CD4-positive, alpha-beta memory T cell (primary cell): ENCODE measurements around the gene ZNF516. TPM values are rescaled to one million over a fixed set of nuclear protein-coding genes. Genes with fewer than 3 reads are reported as not detected.

Experiments
- CTCF ChIA-PET: fragments of 350-600 bp; sonication (Branson Sonifier 250); formaldehyde crosslinking; loops from one replicate; lab custom pipeline; 2021; ENCODE audit warnings: inconsistent platforms; ENCODE audit not compliant: partially characterized antibody; lab: Charles Lee
- POLR2A ChIA-PET: fragments of 350-600 bp; sonication (Branson Sonifier 250); formaldehyde crosslinking; loops from one replicate; lab custom pipeline; 2021; ENCODE audit not compliant: partially characterized antibody; lab: Charles Lee
- DNase-seq, 5 donors: peaks; one replicate each; pipeline versions ENCODE4 v3.0.0 to v3.0.0-alpha.2; 2020 to 2022; ENCODE audit warnings: mixed read lengths in 1 of 5
- H3K27ac ChIP-seq: one replicate; pipeline ENCODE4 v1.7.0; 2013; ENCODE audit warnings: low read depth, low read length
- H3K27me3 ChIP-seq: 2 replicates; pipeline ENCODE4 v1.7.0; 2013; ENCODE audit warnings: mild to moderate bottlenecking, low read length, moderate library complexity; ENCODE audit not compliant: insufficient read depth
- H3K36me3 ChIP-seq: 2 replicates; pipeline ENCODE4 v1.7.0; 2013; ENCODE audit warnings: mild to moderate bottlenecking, low read length, moderate library complexity; ENCODE audit not compliant: insufficient read depth
- H3K4me1 ChIP-seq: 2 replicates; pipeline ENCODE4 v1.7.0; 2013; ENCODE audit warnings: mild to moderate bottlenecking, low read length, moderate library complexity; ENCODE audit not compliant: insufficient read depth
- H3K4me3 ChIP-seq, 2 donors: one replicate each; pipeline ENCODE4 v1.7.0; 2013; ENCODE audit warnings: low read length in 2 of 2, mild to moderate bottlenecking in 1 of 2
- H3K9me3 ChIP-seq, 2 donors: one replicate each; pipeline ENCODE4 v1.7.0; 2013; ENCODE audit warnings: low read length in 2 of 2, control low read depth in 1 of 2; ENCODE audit not compliant: control insufficient read depth in 1 of 2
- H3K27ac Mint-ChIP-seq, 7 donors: one replicate each; pipeline ENCODE4 v1.8.0; 2020 to 2021; ENCODE audit warnings: mixed read lengths in 7 of 7, mild to moderate bottlenecking in 6 of 7, inconsistent platforms in 3 of 7, moderate library complexity in 3 of 7
- H3K27me3 Mint-ChIP-seq, 2 donors: one replicate each; pipeline ENCODE4 v1.8.0; 2020 to 2021; ENCODE audit warnings: mixed read lengths in 2 of 2
- H3K36me3 Mint-ChIP-seq, 2 donors: one replicate each; pipeline ENCODE4 v1.8.0; 2020 to 2021; ENCODE audit warnings: mixed read lengths in 2 of 2, inconsistent platforms in 1 of 2, mild to moderate bottlenecking in 1 of 2
- H3K4me1 Mint-ChIP-seq, 4 donors: one replicate each; pipeline ENCODE4 v1.8.0; 2020 to 2021; ENCODE audit warnings: mixed read lengths in 4 of 4, mild to moderate bottlenecking in 1 of 4
- H3K4me3 Mint-ChIP-seq, 8 donors: one replicate each; pipeline ENCODE4 v1.8.0; 2020 to 2021; ENCODE audit warnings: mixed read lengths in 8 of 8, mild to moderate bottlenecking in 7 of 8, moderate library complexity in 6 of 8, inconsistent platforms in 3 of 8
- H3K9me3 Mint-ChIP-seq, 8 donors: one replicate each; pipeline ENCODE4 v1.8.0; 2020 to 2021; ENCODE audit warnings: mixed read lengths in 8 of 8, mild to moderate bottlenecking in 5 of 8, inconsistent platforms in 3 of 8, moderate library complexity in 1 of 8
- intact Hi-C: fragments of 100-400 bp; cut with micrococcal nuclease; formaldehyde crosslinking; loops from one replicate; pipeline ENCODE4 v1.15.1; 2023
- polyA plus RNA-seq, 2 donors: library from polyadenylated mRNA; unstranded; fragments of 300-500 nt; fragmentation: Illumina TruSeq; gene quantifications; one replicate each; pipeline ENCODE4 v1.2.3, GENCODE V29; 2021
- total RNA-seq, 2 experiments: library from RNA; stranded (reverse); gene quantifications; one replicate each; pipeline ENCODE4 v1.2.3, GENCODE V29; 2021

Gene ZNF516
- total and polyA plus RNA-seq, 4 experiments from 2014 or later: 0.25 to 9.9 (median 4.9) TPM

GRCh38 chr18:76340410-76340809, 154.6 kb downstream of the ZNF516 start:
- no peak overlapping the region for H3K4me3 ChIP-seq
- H3K27me3 Mint-ChIP-seq: peaks cover 0 to 4% of the 10 kb centered on the region in 2 donors
- DNase-seq: no peak
- no peak overlapping the region for H3K4me3 Mint-ChIP-seq
- POLR2A ChIA-PET: no interaction called here
- no peaks in the 10 kb centered on the region for H3K4me1 Mint-ChIP-seq
- H3K36me3 Mint-ChIP-seq: no peaks in the 10 kb centered on the region
- no peaks in the 10 kb centered on the region for H3K27me3 ChIP-seq
- no peaks in the 10 kb centered on the region for H3K36me3 ChIP-seq
- CTCF ChIA-PET: interaction anchor here (0.6 kb wide), 1 partner anchor 281 kb away, joined by 3 read pairs; no protein-coding TSS in a partner anchor
- H3K27ac ChIP-seq: no peak overlapping the region
- H3K9me3 ChIP-seq: no peaks in the 10 kb centered on the region
- H3K27ac Mint-ChIP-seq: no peak overlapping the region
- peaks cover 0 to 15% (median 3%) of the 10 kb centered on the region in 8 donors for H3K9me3 Mint-ChIP-seq
- intact Hi-C loops: no loop called here
- no peaks in the 10 kb centered on the region for H3K4me1 ChIP-seq

GRCh38 chr18:76339246-76339620, 155.8 kb downstream of the ZNF516 start:
- H3K27ac Mint-ChIP-seq: no peak overlapping the region
- Histone ChIP-seq H3K4me3 (no peak overlapping the region), H3K9me3 (no peaks in the 10 kb centered on the region), H3K4me1 (no peaks in the 10 kb centered on the region), H3K27me3 (no peaks in the 10 kb centered on the region), H3K27ac (no peak overlapping the region), H3K36me3 (no peaks in the 10 kb centered on the region)
- POLR2A ChIA-PET: no interaction called here
- H3K4me1 Mint-ChIP-seq: no peaks in the 10 kb centered on the region
- no peaks in the 10 kb centered on the region for H3K36me3 Mint-ChIP-seq
- peaks cover 0 to 15% (median 3%) of the 10 kb centered on the region in 8 donors for H3K9me3 Mint-ChIP-seq
- H3K4me3 Mint-ChIP-seq: no peak overlapping the region
- no peak for DNase-seq
- CTCF ChIA-PET: no interaction called here
- peaks cover 0 to 4% of the 10 kb centered on the region in 2 donors for H3K27me3 Mint-ChIP-seq
- intact Hi-C loops: no loop called here

- Mint-ChIP-seq H3K27ac (no peak overlapping the region), H3K9me3 (peaks cover 0 to 15% (median 3%) of the 10 kb centered on the region in 8 donors), H3K4me1 (no peaks in the 10 kb centered on the region), H3K27me3 (peaks cover 0 to 4% of the 10 kb centered on the region in 2 donors), H3K36me3 (no peaks in the 10 kb centered on the region), H3K4me3 (no peak overlapping the region)
- intact Hi-C loops: no loop called here
- no peak overlapping the region for H3K4me3 ChIP-seq
- no peaks in the 10 kb centered on the region for H3K36me3 ChIP-seq
- CTCF ChIA-PET: no interaction called here
- H3K9me3 ChIP-seq: no peaks in the 10 kb centered on the region
- no peak for DNase-seq
- H3K27me3 ChIP-seq: no peaks in the 10 kb centered on the region
- no peaks in the 10 kb centered on the region for H3K4me1 ChIP-seq
- no peak overlapping the region for H3K27ac ChIP-seq
- POLR2A ChIA-PET: no interaction called here
These were observed 156.3 kb downstream of the ZNF516 start for GRCh38 chr18:76338619-76339245.

- Histone ChIP-seq H3K4me1 (no peaks in the 10 kb centered on the region), H3K27me3 (no peaks in the 10 kb centered on the region), H3K4me3 (no peak overlapping the region), H3K9me3 (no peaks in the 10 kb centered on the region), H3K36me3 (no peaks in the 10 kb centered on the region), H3K27ac (no peak overlapping the region)
- intact Hi-C loops: no loop called here
- POLR2A ChIA-PET: no interaction called here
- no peak for DNase-seq
- CTCF ChIA-PET: no interaction called here
- peak overlapping the region in 1 of 7 donors; percentile 38 for H3K27ac Mint-ChIP-seq
- no peaks in the 10 kb centered on the region for H3K4me1 Mint-ChIP-seq
- H3K4me3 Mint-ChIP-seq: no peak overlapping the region
- H3K9me3 Mint-ChIP-seq: peaks cover 0 to 20% (median 6%) of the 10 kb centered on the region in 8 donors
- H3K27me3 Mint-ChIP-seq: peaks cover 0 to 4% of the 10 kb centered on the region in 2 donors
- H3K36me3 Mint-ChIP-seq: no peaks in the 10 kb centered on the region
These were observed 157.0 kb downstream of the ZNF516 start for GRCh38 chr18:76338088-76338487.

- no peaks in the 10 kb centered on the region for H3K36me3 Mint-ChIP-seq
- no peaks in the 10 kb centered on the region for H3K36me3 ChIP-seq
- peaks cover 0 to 33% (median 13%) of the 10 kb centered on the region in 8 donors for H3K9me3 Mint-ChIP-seq
- H3K27me3 ChIP-seq: no peaks in the 10 kb centered on the region
- ChIA-PET POLR2A (no interaction called here), CTCF (interaction anchor here (0.8 kb wide), 1 partner anchor 12 kb away, joined by 4 read pairs; no protein-coding TSS in a partner anchor)
- no peak overlapping the region for H3K4me3 ChIP-seq
- no peak overlapping the region for H3K27ac ChIP-seq
- intact Hi-C loops: no loop called here
- H3K4me3 Mint-ChIP-seq: no peak overlapping the region
- no peaks in the 10 kb centered on the region for H3K9me3 ChIP-seq
- peaks cover 0 to 4% of the 10 kb centered on the region in 2 donors for H3K27me3 Mint-ChIP-seq
- H3K4me1 Mint-ChIP-seq: no peaks in the 10 kb centered on the region
- DNase-seq: no peak
- H3K27ac Mint-ChIP-seq: no peak overlapping the region
- no peaks in the 10 kb centered on the region for H3K4me1 ChIP-seq
These were observed 159.0 kb downstream of the ZNF516 start for GRCh38 chr18:76335859-76336640.

GRCh38 chr18:76328140-76328539, 166.9 kb downstream of the ZNF516 start:
- intact Hi-C loops: no loop called here
- Mint-ChIP-seq H3K4me1 (no peaks in the 10 kb centered on the region), H3K27ac (no peak overlapping the region), H3K36me3 (no peaks in the 10 kb centered on the region), H3K4me3 (no peak overlapping the region), H3K27me3 (peaks cover 21 to 23% of the 10 kb centered on the region in 2 donors), H3K9me3 (peaks cover 4 to 31% (median 17%) of the 10 kb centered on the region in 8 donors)
- Histone ChIP-seq H3K4me3 (no peak overlapping the region), H3K27ac (no peak overlapping the region), H3K9me3 (no peaks in the 10 kb centered on the region), H3K4me1 (no peaks in the 10 kb centered on the region), H3K27me3 (no peaks in the 10 kb centered on the region), H3K36me3 (no peaks in the 10 kb centered on the region)
- DNase-seq: no peak
- POLR2A ChIA-PET: no interaction called here
- CTCF ChIA-PET: interaction anchor here (0.8 kb wide), 1 partner anchor 382 kb away, joined by 3 read pairs; no protein-coding TSS in a partner anchor

GRCh38 chr18:76323891-76324290, 171.2 kb downstream of the ZNF516 start:
- no peak for DNase-seq
- peaks cover 17 to 25% of the 10 kb centered on the region in 2 donors for H3K27me3 Mint-ChIP-seq
- POLR2A ChIA-PET: no interaction called here
- CTCF ChIA-PET: no interaction called here
- H3K27me3 ChIP-seq: no peaks in the 10 kb centered on the region
- H3K27ac Mint-ChIP-seq: no peak overlapping the region
- peaks cover 0 to 5% (median 0%) of the 10 kb centered on the region in 8 donors for H3K9me3 Mint-ChIP-seq
- H3K4me1 Mint-ChIP-seq: no peaks in the 10 kb centered on the region
- intact Hi-C loops: no loop called here
- H3K4me3 Mint-ChIP-seq: no peak overlapping the region
- H3K9me3 ChIP-seq: no peaks in the 10 kb centered on the region
- H3K4me3 ChIP-seq: no peak overlapping the region
- no peak overlapping the region for H3K27ac ChIP-seq
- no peaks in the 10 kb centered on the region for H3K4me1 ChIP-seq
- no peaks in the 10 kb centered on the region for H3K36me3 Mint-ChIP-seq
- no peaks in the 10 kb centered on the region for H3K36me3 ChIP-seq
